Femur (tissue), 1 donor: ENCODE data around the gene CDK19.
"Not testable (repeated sequence)": the region's sequence is repeated elsewhere in the genome, so short reads cannot be mapped to it uniquely, and the experiment has no call there.

Source experiments
- DNase-seq: peaks from one replicate; pipeline ENCODE4 v3.0.0-alpha.2; 2017

The CDK19 gene

GRCh38 chr6:110756817-110757216 lies 58.5 kb downstream of the CDK19 start:
- DNase-seq: no peak

GRCh38 chr6:110755411-110755834 lies 59.8 kb downstream of the CDK19 start:
- no peak for DNase-seq

- not testable (repeated sequence) for DNase-seq
These were observed 61.2 kb downstream of the CDK19 start for GRCh38 chr6:110753936-110754668.

- DNase-seq: no peak
These were observed 66.8 kb downstream of the CDK19 start for GRCh38 chr6:110748453-110748852.

- DNase-seq: no peak
These were observed 68.6 kb downstream of the CDK19 start for GRCh38 chr6:110746680-110747079.

GRCh38 chr6:110744991-110745390 lies 70.3 kb downstream of the CDK19 start:
- DNase-seq: no peak

- not testable (repeated sequence) for DNase-seq
These were observed 72.7 kb downstream of the CDK19 start for GRCh38 chr6:110742552-110742951.

GRCh38 chr6:110741517-110741916 lies 73.8 kb downstream of the CDK19 start:
- DNase-seq: no peak

GRCh38 chr6:110738899-110739365 lies 76.3 kb downstream of the CDK19 start:
- DNase-seq: no peak

- DNase-seq: no peak
These were observed 79.6 kb downstream of the CDK19 start for GRCh38 chr6:110735666-110736065.

- DNase-seq: no peak
These were observed 83.4 kb downstream of the CDK19 start for GRCh38 chr6:110731898-110732297.

GRCh38 chr6:110731196-110731595 lies 84.1 kb downstream of the CDK19 start:
- DNase-seq: no peak

GRCh38 chr6:110728501-110728900 lies 86.8 kb downstream of the CDK19 start:
- no peak for DNase-seq

- DNase-seq: no peak
These were observed 92.3 kb downstream of the CDK19 start for GRCh38 chr6:110723017-110723416.

GRCh38 chr6:110720066-110720465 lies 95.2 kb downstream of the CDK19 start:
- no peak for DNase-seq

- not testable (repeated sequence) for DNase-seq
These were observed 95.7 kb downstream of the CDK19 start for GRCh38 chr6:110719601-110720000.

GRCh38 chr6:110714143-110714542 lies 101.1 kb downstream of the CDK19 start:
- DNase-seq: no peak

- no peak for DNase-seq
These were observed 103.0 kb downstream of the CDK19 start for GRCh38 chr6:110712238-110712637.

- DNase-seq: no peak
These were observed 105.2 kb downstream of the CDK19 start for GRCh38 chr6:110710115-110710514.

- no peak for DNase-seq
These were observed 106.8 kb downstream of the CDK19 start for GRCh38 chr6:110708295-110708950.

- no peak for DNase-seq
These were observed 109.7 kb downstream of the CDK19 start for GRCh38 chr6:110705543-110705942.

GRCh38 chr6:110703906-110704594 lies 111.2 kb downstream of the CDK19 start:
- DNase-seq: no peak

- no peak for DNase-seq
These were observed 112.0 kb downstream of the CDK19 start for GRCh38 chr6:110703010-110703905.
